ENCODE results near the gene CXCL9.
"Not testable (repeated sequence)": the region's sequence is repeated elsewhere in the genome, so short reads cannot be mapped to it uniquely, and the experiment has no call there.

GRCh38 chr4:75962072-75962471 lies 45.2 kb downstream of the CXCL9 start:
- TF ChIP-seq, protein P1, sequence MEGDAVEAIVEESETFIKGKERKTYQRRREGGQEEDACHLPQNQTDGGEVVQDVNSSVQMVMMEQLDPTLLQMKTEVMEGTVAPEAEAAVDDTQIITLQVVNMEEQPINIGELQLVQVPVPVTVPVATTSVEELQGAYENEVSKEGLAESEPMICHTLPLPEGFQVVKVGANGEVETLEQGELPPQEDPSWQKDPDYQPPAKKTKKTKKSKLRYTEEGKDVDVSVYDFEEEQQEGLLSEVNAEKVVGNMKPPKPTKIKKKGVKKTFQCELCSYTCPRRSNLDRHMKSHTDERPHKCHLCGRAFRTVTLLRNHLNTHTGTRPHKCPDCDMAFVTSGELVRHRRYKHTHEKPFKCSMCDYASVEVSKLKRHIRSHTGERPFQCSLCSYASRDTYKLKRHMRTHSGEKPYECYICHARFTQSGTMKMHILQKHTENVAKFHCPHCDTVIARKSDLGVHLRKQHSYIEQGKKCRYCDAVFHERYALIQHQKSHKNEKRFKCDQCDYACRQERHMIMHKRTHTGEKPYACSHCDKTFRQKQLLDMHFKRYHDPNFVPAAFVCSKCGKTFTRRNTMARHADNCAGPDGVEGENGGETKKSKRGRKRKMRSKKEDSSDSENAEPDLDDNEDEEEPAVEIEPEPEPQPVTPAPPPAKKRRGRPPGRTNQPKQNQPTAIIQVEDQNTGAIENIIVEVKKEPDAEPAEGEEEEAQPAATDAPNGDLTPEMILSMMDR (conservative IDR thresholded peaks at IDR 0.05): not testable (repeated sequence)
- TF ChIP-seq EZH2 (IDR thresholded peaks at IDR 0.05; ENCODE audit: low read depth): not testable (repeated sequence)

Data from PC-9 (cell line).